ENCODE results near the gene CLMN. TPM values are rescaled to one million over a fixed set of nuclear protein-coding genes. Genes with fewer than 3 reads are reported as not detected.

Gene CLMN
- total and polyA plus RNA-seq, 10 of the 15 experiments (the other 5 are each of a cell fraction or from before 2014, with no cell fraction given) = 7.8 to 49.3 (median 18.5) TPM

DNA sequence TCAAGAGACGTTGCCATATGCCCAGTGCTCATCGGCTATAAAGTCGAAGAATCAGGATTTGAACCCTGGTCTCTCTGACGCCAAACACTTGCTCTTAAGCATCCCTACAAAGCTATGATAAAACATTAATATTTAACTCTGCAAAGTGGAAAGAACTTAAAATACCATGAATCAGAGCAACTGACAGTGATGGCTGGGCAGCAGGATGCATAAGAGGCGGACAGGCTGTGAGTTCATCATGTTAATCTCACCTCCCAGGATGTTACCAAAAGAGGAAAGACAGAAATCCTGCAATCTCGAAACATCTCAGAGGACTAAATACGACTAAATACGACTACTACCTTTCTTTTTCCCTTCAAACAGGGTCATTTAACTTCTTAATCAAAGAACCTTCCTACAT lies 168.1 kb downstream of the CLMN start:
- RAD21 ChIA-PET (ENCODE audit: unreplicated experiment) = interaction anchor here (1.1 kb wide), 1 partner anchor 142 kb away, joined by 3 read pairs; no protein-coding TSS in a partner anchor
- TF ChIP-seq, protein P1, sequence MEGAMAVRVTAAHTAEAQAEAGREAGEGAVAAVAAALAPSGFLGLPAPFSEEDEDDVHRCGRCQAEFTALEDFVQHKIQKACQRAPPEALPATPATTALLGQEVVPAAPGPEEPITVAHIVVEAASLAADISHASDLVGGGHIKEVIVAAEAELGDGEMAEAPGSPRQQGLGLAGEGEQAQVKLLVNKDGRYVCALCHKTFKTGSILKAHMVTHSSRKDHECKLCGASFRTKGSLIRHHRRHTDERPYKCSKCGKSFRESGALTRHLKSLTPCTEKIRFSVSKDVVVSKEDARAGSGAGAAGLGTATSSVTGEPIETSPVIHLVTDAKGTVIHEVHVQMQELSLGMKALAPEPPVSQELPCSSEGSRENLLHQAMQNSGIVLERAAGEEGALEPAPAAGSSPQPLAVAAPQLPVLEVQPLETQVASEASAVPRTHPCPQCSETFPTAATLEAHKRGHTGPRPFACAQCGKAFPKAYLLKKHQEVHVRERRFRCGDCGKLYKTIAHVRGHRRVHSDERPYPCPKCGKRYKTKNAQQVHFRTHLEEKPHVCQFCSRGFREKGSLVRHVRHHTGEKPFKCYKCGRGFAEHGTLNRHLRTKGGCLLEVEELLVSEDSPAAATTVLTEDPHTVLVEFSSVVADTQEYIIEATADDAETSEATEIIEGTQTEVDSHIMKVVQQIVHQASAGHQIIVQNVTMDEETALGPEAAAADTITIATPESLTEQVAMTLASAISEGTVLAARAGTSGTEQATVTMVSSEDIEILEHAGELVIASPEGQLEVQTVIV (IDR thresholded peaks at IDR 0.05; ENCODE audit: borderline replicate concordance, partially characterized antibody) = no peak
- TF ChIP-seq, protein P2, sequence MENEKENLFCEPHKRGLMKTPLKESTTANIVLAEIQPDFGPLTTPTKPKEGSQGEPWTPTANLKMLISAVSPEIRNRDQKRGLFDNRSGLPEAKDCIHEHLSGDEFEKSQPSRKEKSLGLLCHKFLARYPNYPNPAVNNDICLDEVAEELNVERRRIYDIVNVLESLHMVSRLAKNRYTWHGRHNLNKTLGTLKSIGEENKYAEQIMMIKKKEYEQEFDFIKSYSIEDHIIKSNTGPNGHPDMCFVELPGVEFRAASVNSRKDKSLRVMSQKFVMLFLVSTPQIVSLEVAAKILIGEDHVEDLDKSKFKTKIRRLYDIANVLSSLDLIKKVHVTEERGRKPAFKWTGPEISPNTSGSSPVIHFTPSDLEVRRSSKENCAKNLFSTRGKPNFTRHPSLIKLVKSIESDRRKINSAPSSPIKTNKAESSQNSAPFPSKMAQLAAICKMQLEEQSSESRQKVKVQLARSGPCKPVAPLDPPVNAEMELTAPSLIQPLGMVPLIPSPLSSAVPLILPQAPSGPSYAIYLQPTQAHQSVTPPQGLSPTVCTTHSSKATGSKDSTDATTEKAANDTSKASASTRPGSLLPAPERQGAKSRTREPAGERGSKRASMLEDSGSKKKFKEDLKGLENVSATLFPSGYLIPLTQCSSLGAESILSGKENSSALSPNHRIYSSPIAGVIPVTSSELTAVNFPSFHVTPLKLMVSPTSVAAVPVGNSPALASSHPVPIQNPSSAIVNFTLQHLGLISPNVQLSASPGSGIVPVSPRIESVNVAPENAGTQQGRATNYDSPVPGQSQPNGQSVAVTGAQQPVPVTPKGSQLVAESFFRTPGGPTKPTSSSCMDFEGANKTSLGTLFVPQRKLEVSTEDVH (IDR thresholded peaks at IDR 0.05; ENCODE audit: low read depth, partially characterized antibody) = no peak
- TF ChIP-seq IRF4 (IDR thresholded peaks at IDR 0.05; ENCODE audit: low read depth, low read length) (no peak), FOXK2 (IDR thresholded peaks at IDR 0.05) (no peak)

More for the DNA sequence above, 168.1 kb downstream of the CLMN start:
- CTCF ChIA-PET = no interaction called here
- Histone ChIP-seq H3K9ac (ENCODE audit: control insufficient read depth, insufficient read depth, low read length) (no peak overlapping the region), H3K27me3 (replicated peaks in 1 of 2; ENCODE audit: control insufficient read depth in 2 of 2, insufficient read depth in 2 of 2, low read length in 1 of 2) (no peaks in the 10 kb centered on the region), H3K79me2 (ENCODE audit: control insufficient read depth, insufficient read depth, low read length) (peaks cover 98% of the 10 kb centered on the region), H2AFZ (ENCODE audit: control insufficient read depth, low read depth, low read length) (no peak overlapping the region), H4K20me1 (ENCODE audit: control insufficient read depth, insufficient read depth) (no peaks in the 10 kb centered on the region), H3K9me3 (replicated peaks; ENCODE audit: control insufficient read depth, insufficient read depth, low read length) (peaks cover 4% of the 10 kb centered on the region; the same call in 2 of the 3 replicates), H3K4me2 (ENCODE audit: control insufficient read depth, insufficient read depth) (peak overlapping the region; percentile 15; the same call in 1 of the 2 replicates), H3K4me1 (ENCODE audit: control insufficient read depth, insufficient read depth, low read length) (peaks cover 8% of the 10 kb centered on the region), H3K36me3 (ENCODE audit: control insufficient read depth in 2 of 2, insufficient read depth in 2 of 2, low read length in 1 of 2) (peaks cover 0 to under 1% of the 10 kb centered on the region in 2 experiments; a peak in 1 of 4 replicates), H3K27ac (ENCODE audit: control insufficient read depth, insufficient read depth) (no peak overlapping the region), H3K4me3 (no peak overlapping the region)
- no peak for ATAC-seq
- no TSS peak for BruUV-seq (replicated peaks)
- no peak for DNase-seq (ENCODE audit: low read depth, low spot score)
- in situ Hi-C loops (cut with MboI) (no loop called here), intact Hi-C loops (cut with micrococcal nuclease; ENCODE audit: unreplicated experiment) (loop anchor here (10.0 kb wide), 2 partner anchors 353 to 383 kb away; partner anchors contain the start of gene GLRX5)
- no peak for FAIRE-seq
- 93% methylated on average over 8 of the region's 8 CpGs for WGBS (ENCODE audit: insufficient coverage, insufficient replicate concordance, low lambda C conversion rate, missing lambda C conversion rate)
- POLR2A ChIA-PET = interaction anchor here (1.1 to 2.9 kb wide), 2 partner anchors 11 to 19 kb away, joined by 3 to 6 read pairs; no protein-coding TSS in a partner anchor
- SMC1A ChIA-PET (ENCODE audit: uncharacterized antibody, unreplicated experiment) = interaction anchor here (0.7 to 4.1 kb wide), 3 partner anchors 9 to 62 kb away, joined by 3 to 16 read pairs (median 6); no protein-coding TSS in a partner anchor

All from GM12878 (cell line).